ENCODE data around the gene FCHO1.

The FCHO1 gene

DNA sequence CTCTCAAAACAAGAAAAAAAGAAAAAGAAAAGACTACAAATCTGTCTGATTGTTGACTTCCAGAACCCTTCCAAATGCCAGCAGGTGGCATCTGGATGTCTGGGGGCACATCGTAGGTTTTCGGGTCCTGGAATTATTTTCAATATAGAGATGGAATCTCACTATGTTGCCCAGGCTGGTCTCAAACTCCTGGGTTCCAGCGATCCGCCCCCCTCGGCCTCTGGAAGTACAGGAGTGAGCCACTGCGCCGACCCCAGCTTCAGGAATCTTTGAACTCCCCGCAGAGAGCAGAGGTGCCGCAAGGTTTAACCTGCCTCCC, 43.1 kb downstream of the FCHO1 start:
- no peak overlapping the region for H3K27ac ChIP-seq
- POLR2A ChIA-PET (ENCODE audit: low non-redundant PET), result no interaction called here
- no peak for DNase-seq (ENCODE audit: low spot score)
- CTCF ChIA-PET, result interaction anchor here (1.0 to 1.8 kb wide), 3 partner anchors 11 to 65 kb away, joined by 5 to 8 read pairs (median 5); partner anchors contain the start of gene RPL18A
- TF ChIP-seq CTCF (conservative IDR thresholded peaks at IDR 0.05; ENCODE audit: low read depth), result no peak

DNA sequence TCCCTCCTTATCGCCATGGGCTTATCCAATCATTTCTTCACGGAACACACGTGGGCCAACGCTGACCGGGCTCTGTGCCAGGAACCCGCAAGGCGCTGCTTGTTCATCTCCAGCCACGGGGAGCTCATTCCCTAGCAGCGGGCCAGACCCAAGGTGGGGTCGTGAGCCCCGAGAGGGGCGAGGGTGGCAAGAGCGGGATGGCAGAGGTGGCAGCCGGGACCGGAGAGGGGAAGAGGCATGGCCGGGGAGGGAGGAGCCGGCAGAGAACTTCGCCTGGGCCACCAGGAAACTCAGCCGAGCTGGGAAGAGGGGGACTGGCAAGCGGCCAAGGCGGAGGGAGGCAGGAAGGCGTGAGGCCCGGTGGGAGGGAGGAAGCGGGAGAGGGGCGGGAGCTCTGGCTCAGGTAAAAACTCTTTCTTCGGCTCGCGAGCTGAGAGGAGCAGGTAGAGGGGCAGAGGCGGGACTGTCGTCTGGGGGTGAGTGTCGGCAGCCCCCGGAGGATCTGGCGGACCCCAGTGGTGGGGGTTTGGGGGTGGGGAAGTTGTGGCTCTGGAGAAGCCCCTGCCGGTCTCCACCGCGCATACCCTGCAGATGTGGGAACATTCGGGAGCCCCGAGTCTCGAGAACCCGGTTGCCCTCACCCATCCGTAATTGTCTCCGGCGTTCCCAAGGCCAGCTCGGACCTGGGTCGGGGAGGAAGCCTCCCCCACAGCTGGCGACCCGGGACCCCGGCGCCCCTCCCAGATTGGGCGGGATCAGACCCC, 43.6 kb downstream of the FCHO1 start, which contains the start of gene B3GNT3:
TSS of gene B3GNT3 (plus strand) at position 408 of the 764 bp plus-strand sequence. CDS start 12,670 bp downstream, outside the sequence.
- ChIA-PET CTCF (interaction anchor here (0.6 to 1.8 kb wide), 5 partner anchors 10 to 64 kb away, joined by 3 to 8 read pairs (median 5); partner anchors contain the start of gene RPL18A), POLR2A (ENCODE audit: low non-redundant PET) (interaction anchor here (0.5 to 0.6 kb wide), 2 partner anchors 9 to 391 kb away, joined by 3 to 4 read pairs; no protein-coding TSS in a partner anchor)
- no peak for TF ChIP-seq CTCF (conservative IDR thresholded peaks at IDR 0.05; ENCODE audit: low read depth)
- peak within 1 kb of the TSS; percentile 73 for H3K27ac ChIP-seq
- peak; percentile 70 for DNase-seq (ENCODE audit: low spot score)

- peak overlapping the region; percentile 73 for H3K27ac ChIP-seq
- ChIA-PET CTCF (interaction anchor here (0.6 to 1.8 kb wide), 4 partner anchors 10 to 64 kb away, joined by 3 to 8 read pairs (median 4); partner anchors contain the start of gene RPL18A), POLR2A (ENCODE audit: low non-redundant PET) (interaction anchor here (0.5 kb wide), 1 partner anchor 392 kb away, joined by 4 read pairs; no protein-coding TSS in a partner anchor)
- DNase-seq (ENCODE audit: low spot score), result no peak
- no peak for TF ChIP-seq CTCF (conservative IDR thresholded peaks at IDR 0.05; ENCODE audit: low read depth)
Observed at GRCh38 chr19:17795495-17795856, 44.2 kb downstream of the FCHO1 start.

DNA sequence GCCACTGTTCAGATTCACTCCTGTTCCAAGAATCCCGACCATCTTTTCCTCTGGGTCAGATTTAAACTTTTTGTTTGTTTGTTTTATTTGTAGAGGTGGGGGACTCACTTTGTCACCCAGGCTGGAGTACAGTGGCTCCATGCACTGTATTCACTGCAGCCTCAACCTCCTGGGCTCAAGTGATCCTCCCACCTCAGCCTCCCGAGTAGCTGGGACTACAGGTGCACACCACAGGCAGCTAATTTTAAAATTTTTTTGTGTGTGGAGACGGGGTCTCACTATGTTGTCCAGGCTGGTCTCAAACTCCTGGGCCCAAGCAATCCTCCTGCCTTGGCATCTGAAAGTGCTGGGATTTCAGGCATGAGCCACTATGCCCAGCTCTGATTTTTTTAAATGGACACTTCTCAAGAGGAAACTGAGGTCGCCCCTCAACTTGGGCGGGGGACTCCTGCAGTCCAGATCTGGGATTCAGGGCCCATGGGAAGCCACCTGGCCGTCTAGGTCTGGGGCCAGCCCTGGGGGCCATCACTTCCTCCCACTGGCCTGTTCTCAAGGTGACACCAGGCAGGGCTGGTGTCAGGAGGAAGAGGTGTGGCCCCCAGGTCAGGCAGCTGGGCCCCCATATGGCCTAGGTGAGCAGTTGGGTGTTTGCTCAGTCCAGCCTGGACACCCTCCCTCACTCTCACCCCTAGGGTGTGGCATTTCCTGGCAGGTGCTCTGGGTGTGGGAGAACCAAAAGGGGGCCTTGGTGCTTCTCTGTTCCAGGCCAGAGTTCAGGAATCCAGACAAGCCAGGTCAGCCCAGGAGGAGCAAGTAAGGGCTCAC, 44.9 kb downstream of the FCHO1 start:
- ChIA-PET CTCF (interaction anchor here (1.3 kb wide), 1 partner anchor 30 kb away, joined by 3 read pairs; no protein-coding TSS in a partner anchor), POLR2A (ENCODE audit: low non-redundant PET) (no interaction called here)

DNA sequence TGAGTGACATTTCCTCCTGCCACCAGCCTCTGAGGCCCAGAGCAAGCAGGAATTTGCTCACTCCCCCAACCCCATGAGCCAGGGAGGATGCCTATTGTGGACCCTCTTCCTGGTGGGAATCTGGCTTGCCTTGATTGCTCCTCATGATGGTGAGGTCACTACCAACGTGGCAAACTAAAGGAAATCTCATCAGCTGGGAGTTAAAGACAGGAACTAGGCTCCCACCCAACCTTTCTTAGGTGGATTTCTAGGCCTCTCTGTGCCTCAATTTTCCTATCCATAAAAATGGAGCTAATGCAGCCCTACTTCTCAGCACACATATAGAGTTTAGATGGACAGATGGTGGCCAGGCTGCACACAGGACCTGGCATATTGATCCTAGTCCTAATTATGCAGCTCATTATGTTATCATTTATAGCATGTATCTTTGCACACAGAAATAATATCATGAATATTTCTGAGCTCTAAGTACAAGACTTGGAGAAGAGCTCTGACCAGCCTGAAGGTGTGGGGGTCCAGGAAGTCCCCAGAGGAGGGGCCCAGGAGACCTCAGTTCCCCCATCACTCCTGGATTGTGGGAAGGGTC, 45.7 kb downstream of the FCHO1 start:
- POLR2A ChIA-PET (ENCODE audit: low non-redundant PET), result interaction anchor here (0.5 kb wide), 1 partner anchor 15 kb away, joined by 3 read pairs; no protein-coding TSS in a partner anchor

More for the DNA sequence above, 44.9 kb downstream of the FCHO1 start:
- DNase-seq (ENCODE audit: low spot score), result no peak
- TF ChIP-seq CTCF (conservative IDR thresholded peaks at IDR 0.05; ENCODE audit: low read depth), result no peak
- peak overlapping the region; percentile 73 for H3K27ac ChIP-seq

More for the DNA sequence above, 45.7 kb downstream of the FCHO1 start:
- no peak for DNase-seq (ENCODE audit: low spot score)
- CTCF ChIA-PET, result no interaction called here
- peak overlapping the region; percentile 73 for H3K27ac ChIP-seq
- TF ChIP-seq CTCF (conservative IDR thresholded peaks at IDR 0.05; ENCODE audit: low read depth), result no peak
